Ureter (tissue), 1 donor: ENCODE measurements around the gene MAP3K15. TPM values are rescaled to one million over a fixed set of nuclear protein-coding genes. Genes with fewer than 3 reads are reported as not detected.

ENCODE experiments used
- DNase-seq: peaks from one replicate; pipeline ENCODE4 v3.0.0-alpha.2; 2020; ENCODE audit warnings: low spot score
- total RNA-seq: library from RNA; stranded (reverse); gene quantifications from one replicate; pipeline ENCODE4 v1.2.4, GENCODE V29; 2023
- donor health status: DM: yes; HTN: yes; CAD: no.

MAP3K15 gene, protein sequence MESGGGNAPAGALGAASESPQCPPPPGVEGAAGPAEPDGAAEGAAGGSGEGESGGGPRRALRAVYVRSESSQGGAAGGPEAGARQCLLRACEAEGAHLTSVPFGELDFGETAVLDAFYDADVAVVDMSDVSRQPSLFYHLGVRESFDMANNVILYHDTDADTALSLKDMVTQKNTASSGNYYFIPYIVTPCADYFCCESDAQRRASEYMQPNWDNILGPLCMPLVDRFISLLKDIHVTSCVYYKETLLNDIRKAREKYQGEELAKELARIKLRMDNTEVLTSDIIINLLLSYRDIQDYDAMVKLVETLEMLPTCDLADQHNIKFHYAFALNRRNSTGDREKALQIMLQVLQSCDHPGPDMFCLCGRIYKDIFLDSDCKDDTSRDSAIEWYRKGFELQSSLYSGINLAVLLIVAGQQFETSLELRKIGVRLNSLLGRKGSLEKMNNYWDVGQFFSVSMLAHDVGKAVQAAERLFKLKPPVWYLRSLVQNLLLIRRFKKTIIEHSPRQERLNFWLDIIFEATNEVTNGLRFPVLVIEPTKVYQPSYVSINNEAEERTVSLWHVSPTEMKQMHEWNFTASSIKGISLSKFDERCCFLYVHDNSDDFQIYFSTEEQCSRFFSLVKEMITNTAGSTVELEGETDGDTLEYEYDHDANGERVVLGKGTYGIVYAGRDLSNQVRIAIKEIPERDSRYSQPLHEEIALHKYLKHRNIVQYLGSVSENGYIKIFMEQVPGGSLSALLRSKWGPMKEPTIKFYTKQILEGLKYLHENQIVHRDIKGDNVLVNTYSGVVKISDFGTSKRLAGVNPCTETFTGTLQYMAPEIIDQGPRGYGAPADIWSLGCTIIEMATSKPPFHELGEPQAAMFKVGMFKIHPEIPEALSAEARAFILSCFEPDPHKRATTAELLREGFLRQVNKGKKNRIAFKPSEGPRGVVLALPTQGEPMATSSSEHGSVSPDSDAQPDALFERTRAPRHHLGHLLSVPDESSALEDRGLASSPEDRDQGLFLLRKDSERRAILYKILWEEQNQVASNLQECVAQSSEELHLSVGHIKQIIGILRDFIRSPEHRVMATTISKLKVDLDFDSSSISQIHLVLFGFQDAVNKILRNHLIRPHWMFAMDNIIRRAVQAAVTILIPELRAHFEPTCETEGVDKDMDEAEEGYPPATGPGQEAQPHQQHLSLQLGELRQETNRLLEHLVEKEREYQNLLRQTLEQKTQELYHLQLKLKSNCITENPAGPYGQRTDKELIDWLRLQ (N-terminal part only)
- not detected for total RNA-seq

GRCh38 chrX:19514791-19515614 lies at the start of gene MAP3K15:
Gene MAP3K15, minus strand, starts transcription at chrX:19515508. Its CDS starts 247 bp downstream, at chrX:19515261.
- no peak for DNase-seq

- no peak for DNase-seq
These were observed 49.3 kb upstream of the MAP3K15 start for GRCh38 chrX:19564606-19565005.

DNA sequence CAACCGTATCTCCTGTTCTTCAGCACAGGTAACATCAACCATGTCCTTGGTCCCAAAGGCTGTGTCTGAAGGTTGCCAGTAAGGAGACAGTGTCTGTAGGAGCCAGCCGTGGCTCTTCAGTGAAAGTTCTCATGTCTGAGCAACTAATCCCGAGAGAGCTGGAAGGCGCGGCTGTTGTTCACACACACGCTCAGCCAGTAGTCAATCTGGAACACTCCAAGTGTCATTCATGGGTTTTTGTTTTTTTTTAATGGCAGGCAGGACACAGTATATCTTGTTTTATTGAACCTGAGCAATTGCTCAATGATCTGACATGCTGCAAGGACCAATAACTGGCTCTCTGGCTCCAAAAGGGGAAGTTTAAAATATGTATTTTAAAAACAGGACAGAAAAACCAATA lies 48.4 kb upstream of the MAP3K15 start:
- DNase-seq, result no peak

- no peak for DNase-seq
These were observed 48.0 kb upstream of the MAP3K15 start for GRCh38 chrX:19563327-19563726.

- DNase-seq, result no peak
These were observed 45.3 kb upstream of the MAP3K15 start for GRCh38 chrX:19560611-19561010.

GRCh38 chrX:19557822-19558221 lies 42.5 kb upstream of the MAP3K15 start:
- no peak for DNase-seq

- DNase-seq, result no peak
These were observed 40.9 kb upstream of the MAP3K15 start for GRCh38 chrX:19556202-19556601.

GRCh38 chrX:19555683-19556082 lies 40.4 kb upstream of the MAP3K15 start:
- DNase-seq, result no peak

DNA sequence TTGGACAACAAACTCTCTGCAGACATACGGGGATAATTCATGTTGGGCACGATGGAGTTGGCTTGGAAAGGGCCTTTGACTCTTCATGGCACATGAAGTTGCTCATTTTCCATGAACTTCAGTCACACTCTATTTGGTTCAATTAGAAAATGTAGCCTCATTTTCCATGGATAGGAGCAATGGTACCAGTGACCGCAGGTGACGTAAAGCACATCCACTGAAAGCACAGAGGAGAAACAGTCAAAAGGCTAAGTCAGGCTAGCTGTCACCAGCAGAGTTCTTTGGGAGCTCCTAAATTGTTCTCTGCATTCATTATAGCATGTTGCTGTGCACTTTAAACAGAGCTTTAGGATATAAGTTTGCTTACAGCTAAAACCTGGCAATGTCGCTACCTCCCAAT lies 39.9 kb upstream of the MAP3K15 start:
- DNase-seq, result no peak

- DNase-seq, result no peak
These were observed 39.5 kb upstream of the MAP3K15 start for GRCh38 chrX:19554786-19555185.

DNA sequence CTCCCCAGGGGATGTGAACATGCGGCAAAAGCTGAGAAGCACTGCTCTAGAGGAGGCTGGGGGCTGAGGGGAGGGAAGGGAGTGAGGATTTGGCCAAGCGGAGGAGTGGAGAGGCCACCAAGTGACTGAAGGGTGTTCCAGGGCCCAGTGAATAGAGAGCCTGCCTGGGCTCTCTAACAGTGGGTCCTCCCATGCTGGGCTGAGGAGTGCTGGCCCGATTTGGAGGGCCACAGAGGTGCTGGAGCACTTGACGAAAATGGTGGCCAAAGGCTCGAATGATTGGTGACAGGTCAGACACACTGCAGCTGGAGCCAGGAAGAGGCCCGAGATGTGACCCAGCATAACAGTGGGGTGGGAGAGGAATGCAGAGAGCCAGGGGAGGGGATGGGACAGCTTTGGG lies 37.5 kb upstream of the MAP3K15 start:
- DNase-seq, result no peak

GRCh38 chrX:19549838-19550237 lies 34.5 kb upstream of the MAP3K15 start:
- no peak for DNase-seq

DNA sequence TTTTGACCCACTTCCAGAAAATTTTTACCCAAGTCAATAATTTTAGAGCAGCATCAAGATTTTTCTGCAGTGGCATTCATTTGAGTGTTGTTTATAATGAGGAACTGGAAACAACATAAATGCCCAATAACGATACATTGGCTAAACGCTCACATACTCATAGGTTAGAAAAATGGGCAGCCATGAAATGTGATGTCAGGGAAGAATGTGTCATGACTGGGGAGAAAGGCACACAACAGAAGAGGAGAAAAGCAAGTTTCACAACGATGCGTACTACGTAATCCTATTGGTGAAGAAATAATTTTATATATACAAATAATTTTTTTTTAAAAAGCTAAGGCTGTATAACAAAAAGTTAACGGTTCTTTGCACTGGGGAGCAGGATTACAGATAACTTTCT lies 33.6 kb upstream of the MAP3K15 start:
- DNase-seq, result no peak

DNA sequence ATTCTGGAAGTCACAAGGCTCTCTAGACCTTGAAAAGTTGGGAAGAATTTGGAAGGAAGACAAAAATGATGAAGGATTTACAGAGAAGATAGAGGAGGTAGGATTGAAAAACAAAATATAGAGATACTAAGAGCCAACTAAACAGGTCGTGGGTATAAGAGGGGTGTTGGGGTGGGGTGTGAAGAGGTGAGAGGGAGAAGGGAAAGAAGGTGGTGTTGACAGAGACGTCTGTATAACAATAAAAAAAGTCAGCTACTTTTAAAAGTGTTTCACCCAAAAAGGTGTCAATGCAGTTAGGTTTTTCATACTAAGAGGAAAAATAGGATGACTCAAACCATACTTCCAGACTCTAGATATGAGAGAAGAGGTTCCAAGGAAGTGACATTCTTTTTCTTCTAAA lies 33.0 kb upstream of the MAP3K15 start:
- no peak for DNase-seq

DNA sequence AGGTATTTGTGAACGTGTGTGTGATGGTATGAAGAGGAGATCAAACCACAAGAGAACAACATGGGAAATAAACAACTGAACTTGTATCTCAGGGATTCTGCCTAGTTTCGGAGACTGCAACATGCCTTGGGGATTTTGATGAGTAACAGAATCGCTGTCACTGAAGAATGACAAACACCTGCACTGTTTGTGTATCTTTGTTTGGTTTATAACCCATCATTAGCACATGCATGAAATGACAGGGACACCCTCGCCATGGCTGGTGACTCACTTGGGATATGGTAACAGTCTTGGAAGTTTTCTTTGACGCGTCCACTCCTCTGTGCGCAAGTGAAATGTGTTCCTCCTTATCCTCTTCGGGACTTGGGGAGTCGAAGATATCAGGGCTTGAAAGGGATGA lies 30.3 kb upstream of the MAP3K15 start:
- DNase-seq, result no peak

GRCh38 chrX:19544693-19545305 lies 29.5 kb upstream of the MAP3K15 start:
- DNase-seq, result no peak

GRCh38 chrX:19543951-19544381 lies 28.7 kb upstream of the MAP3K15 start:
- no peak for DNase-seq

DNA sequence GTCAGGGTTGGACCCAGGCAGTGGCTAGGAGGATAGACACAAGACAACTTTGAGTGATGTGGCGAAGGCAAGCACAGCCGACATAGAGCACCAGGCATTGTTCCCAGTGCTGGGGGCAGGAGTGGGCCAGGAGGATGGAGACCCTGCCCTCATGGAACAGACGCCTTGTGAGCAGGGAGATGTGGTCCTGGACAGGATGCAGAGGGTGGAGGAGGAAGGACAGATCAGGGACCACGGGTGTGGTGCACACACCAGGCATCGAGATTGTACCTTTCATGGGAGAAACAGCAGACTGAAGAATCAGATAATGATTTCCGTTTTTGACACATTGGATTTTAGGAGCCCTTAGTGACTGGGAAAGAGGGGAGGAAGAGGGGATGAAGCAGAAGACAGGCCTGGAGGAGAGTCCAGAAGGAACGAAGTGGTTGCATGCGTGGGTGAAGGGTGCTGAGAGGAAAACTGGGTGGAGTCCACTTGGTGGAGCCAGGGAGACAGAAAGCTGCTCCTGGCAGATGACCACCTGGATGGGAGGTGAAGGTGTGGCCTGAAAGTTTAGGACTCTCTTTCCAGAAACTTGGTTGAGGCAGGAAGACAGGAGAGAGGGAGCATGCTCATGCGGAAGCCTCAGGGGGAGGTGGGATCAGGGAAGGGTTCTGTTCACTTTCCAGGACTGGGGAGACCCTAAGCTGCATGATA lies 27.9 kb upstream of the MAP3K15 start:
- DNase-seq, result no peak

GRCh38 chrX:19541931-19542330 lies 26.6 kb upstream of the MAP3K15 start:
- DNase-seq, result no peak

DNA sequence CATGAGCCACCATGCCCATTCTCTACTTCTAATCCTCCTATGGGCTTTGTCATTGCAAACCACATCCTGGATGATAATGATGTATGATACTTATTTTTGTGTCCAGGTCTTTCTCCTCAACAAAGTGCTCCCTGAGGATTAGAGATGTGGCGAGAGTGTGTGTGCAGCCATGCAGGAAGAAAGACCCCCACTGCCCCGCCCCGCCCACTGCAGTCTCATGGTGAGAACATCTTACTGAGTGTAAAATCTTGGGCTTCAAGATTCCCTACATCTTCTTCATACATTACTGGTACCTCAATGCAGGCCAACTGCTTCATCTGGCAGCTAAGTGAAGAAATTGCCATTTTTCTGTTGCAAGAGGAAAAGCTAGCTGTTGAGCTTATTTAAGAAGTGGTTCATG lies 25.9 kb upstream of the MAP3K15 start:
- DNase-seq, result no peak
